Measurements from ENCODE around the gene FOXK2.
"Not testable (repeated sequence)": the region's sequence is repeated elsewhere in the genome, so short reads cannot be mapped to it uniquely, and the experiment has no call there.

The FOXK2 gene

GRCh38 chr17:82565551-82565950, 46.0 kb downstream of the FOXK2 start:
- DNase-seq = no peak

- no peak for DNase-seq
Observed at GRCh38 chr17:82566129-82566960, 46.8 kb downstream of the FOXK2 start.

- DNase-seq = no peak
Observed at GRCh38 chr17:82567286-82567685, 47.8 kb downstream of the FOXK2 start.

- DNase-seq = no peak
Observed at GRCh38 chr17:82568997-82569393, 49.5 kb downstream of the FOXK2 start.

GRCh38 chr17:82569621-82570020, 50.1 kb downstream of the FOXK2 start:
- no peak for DNase-seq

- no peak for DNase-seq
Observed at GRCh38 chr17:82570277-82570676, 50.7 kb downstream of the FOXK2 start.

GRCh38 chr17:82571855-82572254, 52.3 kb downstream of the FOXK2 start:
- DNase-seq = no peak

GRCh38 chr17:82574041-82574440, 54.5 kb downstream of the FOXK2 start:
- DNase-seq = no peak

GRCh38 chr17:82575581-82576221, 56.2 kb downstream of the FOXK2 start:
- DNase-seq = not testable (repeated sequence)

- no peak for DNase-seq
Observed at GRCh38 chr17:82577300-82577699, 57.8 kb downstream of the FOXK2 start.

GRCh38 chr17:82579969-82580368, 60.4 kb downstream of the FOXK2 start:
- not testable (repeated sequence) for DNase-seq

- DNase-seq = no peak
Observed at GRCh38 chr17:82582213-82582612, 62.7 kb downstream of the FOXK2 start.

- DNase-seq = no peak
Observed at GRCh38 chr17:82582709-82583108, 63.2 kb downstream of the FOXK2 start.

- no peak for DNase-seq
Observed at GRCh38 chr17:82583720-82584234, 64.2 kb downstream of the FOXK2 start.

GRCh38 chr17:82585935-82586575, 66.5 kb downstream of the FOXK2 start:
- DNase-seq = not testable (repeated sequence)

GRCh38 chr17:82586576-82587233, 67.2 kb downstream of the FOXK2 start:
- no peak for DNase-seq

- no peak for DNase-seq
Observed at GRCh38 chr17:82587234-82588086, 67.9 kb downstream of the FOXK2 start.

- no peak for DNase-seq
Observed at GRCh38 chr17:82588266-82589175, 69.0 kb downstream of the FOXK2 start.

- DNase-seq = no peak
Observed at GRCh38 chr17:82589851-82590180, 70.3 kb downstream of the FOXK2 start.

- no peak for DNase-seq
Observed at GRCh38 chr17:82590216-82590615, 70.7 kb downstream of the FOXK2 start.

GRCh38 chr17:82590881-82591539, 71.5 kb downstream of the FOXK2 start:
- DNase-seq = no peak

Measured in DMS79 treated with DMSO at 0.1 percent for 48 hours (cell line).